BJ (cell line): ENCODE measurements around the gene SMARCA2. TPM values are rescaled to one million over a fixed set of nuclear protein-coding genes. Genes with fewer than 3 reads are reported as not detected.

ENCODE experiments used
- CTCF ChIA-PET: fragments of 350-600 bp; formaldehyde crosslinking; extraction: SDS; loops from one replicate; lab custom pipeline; 2021; ENCODE audit warnings: antibody characterized with exemption, inconsistent platforms; lab: Yijun Ruan, JAX
- POLR2A ChIA-PET: fragments of 300-600 bp; sonication (Branson Sonifier 250); formaldehyde crosslinking; extraction: SDS; loops from one replicate; lab custom pipeline; 2021; ENCODE audit warnings: antibody characterized with exemption; lab: Charles Lee
- DNase-seq: peaks from one replicate; pipeline ENCODE4 v3.0.0-alpha.2; 2011; ENCODE audit warnings: low read depth
- H3K27me3 ChIP-seq: 2 replicates; pipeline ENCODE4 v1.6.0; 2011; ENCODE audit warnings: low read length; ENCODE audit not compliant: control insufficient read depth, insufficient read depth
- H3K36me3 ChIP-seq: 2 replicates; pipeline ENCODE4 v1.5.1; 2011; ENCODE audit warnings: low read length; ENCODE audit not compliant: control insufficient read depth, insufficient read depth
- H3K4me3 ChIP-seq: 2 replicates; pipeline ENCODE4 v1.5.1; 2011; ENCODE audit warnings: low read depth, mild to moderate bottlenecking, control low read depth, low read length
- CTCF ChIP-seq: IDR thresholded peaks from 2 replicates; pipeline ENCODE4 v1.5.1; 2011; ENCODE audit warnings: low read depth, mild to moderate bottlenecking, control low read depth, inconsistent platforms, low read length, moderate library complexity; ENCODE audit not compliant: insufficient read depth
- polyA plus RNA-seq: library from polyadenylated mRNA; depleted of rRNA; stranded (reverse); fragments of >200 nt; gene quantifications from 2 replicates; pipeline ENCODE4 v1.2.3, GENCODE V29; 2011

SMARCA2 gene
- polyA plus RNA-seq, 1 experiment: 67.4 TPM

GRCh38 chr9:2086971-2087370, 71.8 kb downstream of the SMARCA2 start:
- Histone ChIP-seq H3K4me3 (no peak overlapping the region), H3K27me3 (no peaks in the 10 kb centered on the region), H3K36me3 (peaks cover 8% of the 10 kb centered on the region)
- POLR2A ChIA-PET: no interaction called here
- CTCF ChIA-PET: interaction anchor here (0.6 to 1.4 kb wide), 9 partner anchors 15 to 1358 kb away, joined by 3 to 5 read pairs (median 3); no protein-coding TSS in a partner anchor
- no peak for TF ChIP-seq CTCF
- no peak for DNase-seq

GRCh38 chr9:2087500-2088313, 72.6 kb downstream of the SMARCA2 start:
- POLR2A ChIA-PET: no interaction called here
- H3K36me3 ChIP-seq: peaks cover 8% of the 10 kb centered on the region

GRCh38 chr9:2093920-2094597, 78.9 kb downstream of the SMARCA2 start:
- DNase-seq: peak; percentile 47
- Histone ChIP-seq H3K4me3 (no peak overlapping the region), H3K36me3 (peaks cover 12% of the 10 kb centered on the region), H3K27me3 (no peaks in the 10 kb centered on the region)
- ChIA-PET POLR2A (no interaction called here), CTCF (interaction anchor here (1.0 to 1.2 kb wide), 4 partner anchors 12 to 154 kb away, joined by 3 to 5 read pairs (median 4); no protein-coding TSS in a partner anchor)
- TF ChIP-seq CTCF: no peak

More at GRCh38 chr9:2087500-2088313, 72.6 kb downstream of the SMARCA2 start:
- DNase-seq: no peak
- CTCF ChIA-PET: interaction anchor here (0.6 to 1.4 kb wide), 8 partner anchors 16 to 1359 kb away, joined by 3 to 5 read pairs (median 3); no protein-coding TSS in a partner anchor
- H3K27me3 ChIP-seq: no peaks in the 10 kb centered on the region
- H3K4me3 ChIP-seq: no peak overlapping the region
- peak; percentile 60 for TF ChIP-seq CTCF

- no peak for DNase-seq
- ChIA-PET POLR2A (no interaction called here), CTCF (interaction anchor here (0.9 kb wide), 1 partner anchor 9 kb away, joined by 3 read pairs; no protein-coding TSS in a partner anchor)
- Histone ChIP-seq H3K36me3 (peaks cover 9% of the 10 kb centered on the region), H3K27me3 (no peaks in the 10 kb centered on the region), H3K4me3 (no peak overlapping the region)
- TF ChIP-seq CTCF: no peak
Observed at GRCh38 chr9:2096376-2096970, 81.3 kb downstream of the SMARCA2 start.

- no peak overlapping the region for H3K4me3 ChIP-seq
- no peak for DNase-seq
- H3K36me3 ChIP-seq: peaks cover 5% of the 10 kb centered on the region
- POLR2A ChIA-PET: no interaction called here
- CTCF ChIA-PET: interaction anchor here (1.0 to 1.8 kb wide), 3 partner anchors 9 to 19 kb away, joined by 3 to 5 read pairs (median 5); no protein-coding TSS in a partner anchor
- H3K27me3 ChIP-seq: no peaks in the 10 kb centered on the region
- TF ChIP-seq CTCF: no peak
Observed at GRCh38 chr9:2106666-2107065, 91.5 kb downstream of the SMARCA2 start.
